GM23338 (cell line): ENCODE data around the gene CAMK1. TPM values are rescaled to one million over a fixed set of nuclear protein-coding genes. Genes with fewer than 3 reads are reported as not detected.

Experiments used
- ATAC-seq: fragments of 200-7000 bp; cut with Tn5 transposase; 3 replicates; pipeline ENCODE4 v1.9.1; 2020
- DNase-seq: peaks from one replicate; pipeline ENCODE4 v3.0.0-alpha.2; 2015; ENCODE audit warnings: low spot score
- H2AFZ ChIP-seq: fragments of 200-600 bp; sonication (generic); 2 replicates; pipeline ENCODE4 v1.8.0; 2016; ENCODE audit warnings: antibody characterized with exemption, mild to moderate bottlenecking, moderate library complexity
- H3F3A ChIP-seq: fragments of 200-600 bp; sonication (generic); replicated peaks from 2 replicates; pipeline ENCODE4 v1.8.0; 2017; ENCODE audit warnings: antibody characterized with exemption, mixed run types, low read depth
- H3K27ac ChIP-seq: fragments of 200-600 bp; sonication (generic); 2 replicates; pipeline ENCODE4 v1.6.1; 2016; ENCODE audit warnings: low read depth
- H3K27me3 ChIP-seq: fragments of 200-600 bp; sonication (generic); 2 replicates; pipeline ENCODE4 v1.8.0; 2016; ENCODE audit warnings: mild to moderate bottlenecking, mixed run types, moderate library complexity; ENCODE audit not compliant: insufficient read depth
- H3K36me3 ChIP-seq: fragments of 200-600 bp; sonication (generic); 2 replicates; pipeline ENCODE4 v1.8.0; 2016; ENCODE audit warnings: mild to moderate bottlenecking; ENCODE audit not compliant: insufficient read depth
- H3K4me1 ChIP-seq: fragments of 200-600 bp; sonication (generic); 2 replicates; pipeline ENCODE4 v1.8.0; 2016; ENCODE audit warnings: mild to moderate bottlenecking, moderate library complexity; ENCODE audit not compliant: insufficient read depth
- H3K4me2 ChIP-seq: fragments of 200-600 bp; sonication (generic); 2 replicates; pipeline ENCODE4 v1.7.1; 2017; ENCODE audit warnings: mixed run types
- H3K4me3 ChIP-seq: fragments of 200-600 bp; sonication (generic); 2 replicates; pipeline ENCODE4 v1.6.1; 2016; ENCODE audit warnings: mixed run types
- H3K79me2 ChIP-seq: fragments of 200-600 bp; sonication (generic); replicated peaks from 2 replicates; pipeline ENCODE4 v1.8.0; 2017; ENCODE audit warnings: mild to moderate bottlenecking; ENCODE audit not compliant: insufficient read depth
- H3K9me2 ChIP-seq: fragments of 200-600 bp; sonication (generic); 2 replicates; pipeline ENCODE4 v1.8.0; 2017; ENCODE audit not compliant: insufficient read depth
- H4K20me1 ChIP-seq: fragments of 200-600 bp; sonication (generic); replicated peaks from 2 replicates; pipeline ENCODE4 v1.8.0; 2017; ENCODE audit warnings: mild to moderate bottlenecking; ENCODE audit not compliant: insufficient read depth
- H3K27ac Mint-ChIP-seq: 2 replicates; pipeline ENCODE4 v1.8.0; 2020; ENCODE audit warnings: inconsistent platforms, mild to moderate bottlenecking, moderate library complexity, mixed read lengths
- H3K27me3 Mint-ChIP-seq: 3 replicates; pipeline ENCODE4 v1.8.0; 2022; ENCODE audit warnings: low read depth, mild to moderate bottlenecking, moderate library complexity, mixed read lengths, inconsistent platforms; ENCODE audit not compliant: insufficient read depth, poor library complexity
- H3K36me3 Mint-ChIP-seq: 3 replicates; pipeline ENCODE4 v1.8.0; 2021; ENCODE audit warnings: low read depth, mild to moderate bottlenecking, inconsistent platforms, moderate library complexity, mixed read lengths
- H3K4me1 Mint-ChIP-seq: 3 replicates; pipeline ENCODE4 v1.8.0; 2020; ENCODE audit warnings: mild to moderate bottlenecking, inconsistent platforms, mixed read lengths
- H3K4me3 Mint-ChIP-seq: 3 replicates; pipeline ENCODE4 v1.8.0; 2021; ENCODE audit warnings: moderate library complexity, mild to moderate bottlenecking, inconsistent platforms, mixed read lengths
- H3K9me3 Mint-ChIP-seq: 3 replicates; pipeline ENCODE4 v1.8.0; 2020; ENCODE audit warnings: moderate library complexity, mild to moderate bottlenecking, inconsistent platforms, mixed read lengths
- EZH2 ChIP-seq: fragments of 200-600 bp; sonication (generic); IDR thresholded peaks from one replicate; pipeline ENCODE4 v1.8.0; 2017; ENCODE audit warnings: antibody characterized with exemption, mild to moderate bottlenecking, low read depth; ENCODE audit not compliant: unreplicated experiment
- JUNB ChIP-seq: IDR thresholded peaks from one replicate; pipeline ENCODE4 v1.6.1; 2016; ENCODE audit warnings: antibody characterized with exemption; ENCODE audit not compliant: unreplicated experiment
- NANOG ChIP-seq: IDR thresholded peaks from 2 replicates; pipeline ENCODE4 v1.6.1; 2016; ENCODE audit warnings: antibody characterized with exemption, borderline replicate concordance
- ZNF114 ChIP-seq: fragments of 250-450 bp; sonication (Bioruptor Pico); IDR thresholded peaks from 2 replicates; pipeline ENCODE4 v1.5.0; 2020; ENCODE audit warnings: mild to moderate bottlenecking, moderate library complexity
- ZNF331 ChIP-seq: fragments of 250-450 bp; sonication (Bioruptor Pico); IDR thresholded peaks from 2 replicates; pipeline ENCODE4 v1.5.0; 2020; ENCODE audit warnings: low read depth, mild to moderate bottlenecking, moderate library complexity
- polyA plus RNA-seq: library from polyadenylated mRNA; unstranded; fragments of >200 nt; fragmentation: Nextera tagmentation; extraction: Ambion mirVana; gene quantifications from 2 replicates; pipeline ENCODE4 v1.2.1, GENCODE V29; 2016
- total RNA-seq: library from RNA; depleted of rRNA; stranded (reverse); fragments of >200 nt; shearing (Covaris generic); gene quantifications from 2 replicates; pipeline ENCODE4 v1.2.3, GENCODE V29; 2014
- TF ChIP-seq, protein P1 (sequence below): fragments of 250-450 bp; sonication (Bioruptor Pico); IDR thresholded peaks from 2 replicates; pipeline ENCODE4 v1.5.0; 2020; ENCODE audit warnings: mild to moderate bottlenecking, moderate library complexity
- TF ChIP-seq, protein P2 (sequence below), 2 experiments: fragments of 200-600 bp in 1 of 2; sonication (generic) in 1 of 2; conservative IDR thresholded peaks; 2 replicates each; pipeline versions ENCODE4 v1.5.1 to v1.6.1; 2016 to 2017; ENCODE audit warnings: antibody characterized with exemption in 2 of 2, low read depth in 2 of 2, mild to moderate bottlenecking in 2 of 2, moderate library complexity in 1 of 2
- TF ChIP-seq, protein P3 (sequence below): IDR thresholded peaks from one replicate; pipeline ENCODE4 v1.6.1; 2018; ENCODE audit warnings: antibody characterized with exemption; ENCODE audit not compliant: unreplicated experiment

CAMK1 gene
- total and polyA plus RNA-seq, 2 experiments from 2014 or later = 4.4 TPM

DNA sequence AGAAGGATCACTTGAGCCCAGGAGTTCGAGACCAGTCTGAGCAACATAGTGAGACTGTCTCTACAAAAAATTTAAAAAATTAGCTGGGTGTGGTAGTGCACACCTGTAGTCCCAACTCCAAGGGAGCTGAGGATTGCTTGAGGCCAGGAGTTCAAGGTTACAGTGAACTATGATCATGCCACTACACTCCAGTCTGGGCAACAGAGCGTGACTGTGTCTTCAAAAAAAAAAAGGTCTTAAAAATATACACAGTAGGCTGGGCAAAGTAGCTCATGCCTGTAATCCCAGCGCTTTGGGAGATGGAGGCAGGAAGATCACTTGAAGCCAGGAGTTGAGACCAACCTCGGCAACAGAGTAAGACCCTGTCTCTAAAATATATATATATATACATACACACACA is 11.2 kb upstream of the CAMK1 start:
- no peaks in the 10 kb centered on the region for H3K4me1 ChIP-seq
- DNase-seq (no peak), ATAC-seq (no peak)
- H3K4me1 Mint-ChIP-seq = no peaks in the 10 kb centered on the region
- no peaks in the 10 kb centered on the region; the same call in 1 of the 2 replicates for H4K20me1 ChIP-seq
- no peaks in the 10 kb centered on the region for H3K9me3 Mint-ChIP-seq
- no peaks in the 10 kb centered on the region for H3K9me2 ChIP-seq
- H3K27ac ChIP-seq = no peak overlapping the region
- H3K79me2 ChIP-seq = no peaks in the 10 kb centered on the region
- peaks cover 14% of the 10 kb centered on the region for H3K27me3 Mint-ChIP-seq
- no peak overlapping the region for H3K4me3 Mint-ChIP-seq
- 0 out of 2 replicates have a peak, but pooled peaks cover 2% of the 10 kb centered on the region for H3F3A ChIP-seq
- H3K27ac Mint-ChIP-seq = no peak overlapping the region
- no peak overlapping the region for H3K4me2 ChIP-seq
- 0 out of 2 replicates have a peak, but pooled peaks cover 2% of the 10 kb centered on the region for H3K27me3 ChIP-seq
- TF ChIP-seq, protein P1, sequence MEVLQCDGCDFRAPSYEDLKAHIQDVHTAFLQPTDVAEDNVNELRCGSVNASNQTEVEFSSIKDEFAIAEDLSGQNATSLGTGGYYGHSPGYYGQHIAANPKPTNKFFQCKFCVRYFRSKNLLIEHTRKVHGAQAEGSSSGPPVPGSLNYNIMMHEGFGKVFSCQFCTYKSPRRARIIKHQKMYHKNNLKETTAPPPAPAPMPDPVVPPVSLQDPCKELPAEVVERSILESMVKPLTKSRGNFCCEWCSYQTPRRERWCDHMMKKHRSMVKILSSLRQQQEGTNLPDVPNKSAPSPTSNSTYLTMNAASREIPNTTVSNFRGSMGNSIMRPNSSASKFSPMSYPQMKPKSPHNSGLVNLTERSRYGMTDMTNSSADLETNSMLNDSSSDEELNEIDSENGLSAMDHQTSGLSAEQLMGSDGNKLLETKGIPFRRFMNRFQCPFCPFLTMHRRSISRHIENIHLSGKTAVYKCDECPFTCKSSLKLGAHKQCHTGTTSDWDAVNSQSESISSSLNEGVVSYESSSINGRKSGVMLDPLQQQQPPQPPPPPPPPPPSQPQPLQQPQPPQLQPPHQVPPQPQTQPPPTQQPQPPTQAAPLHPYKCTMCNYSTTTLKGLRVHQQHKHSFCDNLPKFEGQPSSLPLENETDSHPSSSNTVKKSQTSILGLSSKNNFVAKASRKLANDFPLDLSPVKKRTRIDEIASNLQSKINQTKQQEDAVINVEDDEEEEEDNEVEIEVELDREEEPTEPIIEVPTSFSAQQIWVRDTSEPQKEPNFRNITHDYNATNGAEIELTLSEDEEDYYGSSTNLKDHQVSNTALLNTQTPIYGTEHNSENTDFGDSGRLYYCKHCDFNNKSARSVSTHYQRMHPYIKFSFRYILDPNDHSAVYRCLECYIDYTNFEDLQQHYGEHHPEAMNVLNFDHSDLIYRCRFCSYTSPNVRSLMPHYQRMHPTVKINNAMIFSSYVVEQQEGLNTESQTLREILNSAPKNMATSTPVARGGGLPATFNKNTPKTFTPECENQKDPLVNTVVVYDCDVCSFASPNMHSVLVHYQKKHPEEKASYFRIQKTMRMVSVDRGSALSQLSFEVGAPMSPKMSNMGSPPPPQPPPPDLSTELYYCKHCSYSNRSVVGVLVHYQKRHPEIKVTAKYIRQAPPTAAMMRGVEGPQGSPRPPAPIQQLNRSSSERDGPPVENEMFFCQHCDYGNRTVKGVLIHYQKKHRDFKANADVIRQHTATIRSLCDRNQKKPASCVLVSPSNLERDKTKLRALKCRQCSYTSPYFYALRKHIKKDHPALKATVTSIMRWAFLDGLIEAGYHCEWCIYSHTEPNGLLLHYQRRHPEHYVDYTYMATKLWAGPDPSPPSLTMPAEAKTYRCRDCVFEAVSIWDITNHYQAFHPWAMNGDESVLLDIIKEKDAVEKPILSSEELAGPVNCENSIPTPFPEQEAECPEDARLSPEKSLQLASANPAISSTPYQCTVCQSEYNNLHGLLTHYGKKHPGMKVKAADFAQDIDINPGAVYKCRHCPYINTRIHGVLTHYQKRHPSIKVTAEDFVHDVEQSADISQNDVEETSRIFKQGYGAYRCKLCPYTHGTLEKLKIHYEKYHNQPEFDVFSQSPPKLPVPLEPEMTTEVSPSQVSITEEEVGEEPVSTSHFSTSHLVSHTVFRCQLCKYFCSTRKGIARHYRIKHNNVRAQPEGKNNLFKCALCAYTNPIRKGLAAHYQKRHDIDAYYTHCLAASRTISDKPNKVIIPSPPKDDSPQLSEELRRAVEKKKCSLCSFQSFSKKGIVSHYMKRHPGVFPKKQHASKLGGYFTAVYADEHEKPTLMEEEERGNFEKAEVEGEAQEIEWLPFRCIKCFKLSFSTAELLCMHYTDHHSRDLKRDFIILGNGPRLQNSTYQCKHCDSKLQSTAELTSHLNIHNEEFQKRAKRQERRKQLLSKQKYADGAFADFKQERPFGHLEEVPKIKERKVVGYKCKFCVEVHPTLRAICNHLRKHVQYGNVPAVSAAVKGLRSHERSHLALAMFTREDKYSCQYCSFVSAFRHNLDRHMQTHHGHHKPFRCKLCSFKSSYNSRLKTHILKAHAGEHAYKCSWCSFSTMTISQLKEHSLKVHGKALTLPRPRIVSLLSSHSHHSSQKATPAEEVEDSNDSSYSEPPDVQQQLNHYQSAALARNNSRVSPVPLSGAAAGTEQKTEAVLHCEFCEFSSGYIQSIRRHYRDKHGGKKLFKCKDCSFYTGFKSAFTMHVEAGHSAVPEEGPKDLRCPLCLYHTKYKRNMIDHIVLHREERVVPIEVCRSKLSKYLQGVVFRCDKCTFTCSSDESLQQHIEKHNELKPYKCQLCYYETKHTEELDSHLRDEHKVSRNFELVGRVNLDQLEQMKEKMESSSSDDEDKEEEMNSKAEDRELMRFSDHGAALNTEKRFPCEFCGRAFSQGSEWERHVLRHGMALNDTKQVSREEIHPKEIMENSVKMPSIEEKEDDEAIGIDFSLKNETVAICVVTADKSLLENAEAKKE (CRISPR knock-in tag) = no peak
- TF ChIP-seq JUNB = no peak
- TF ChIP-seq NANOG = no peak
- no peak for TF ChIP-seq ZNF331 (CRISPR knock-in tag)
- TF ChIP-seq, protein P2, sequence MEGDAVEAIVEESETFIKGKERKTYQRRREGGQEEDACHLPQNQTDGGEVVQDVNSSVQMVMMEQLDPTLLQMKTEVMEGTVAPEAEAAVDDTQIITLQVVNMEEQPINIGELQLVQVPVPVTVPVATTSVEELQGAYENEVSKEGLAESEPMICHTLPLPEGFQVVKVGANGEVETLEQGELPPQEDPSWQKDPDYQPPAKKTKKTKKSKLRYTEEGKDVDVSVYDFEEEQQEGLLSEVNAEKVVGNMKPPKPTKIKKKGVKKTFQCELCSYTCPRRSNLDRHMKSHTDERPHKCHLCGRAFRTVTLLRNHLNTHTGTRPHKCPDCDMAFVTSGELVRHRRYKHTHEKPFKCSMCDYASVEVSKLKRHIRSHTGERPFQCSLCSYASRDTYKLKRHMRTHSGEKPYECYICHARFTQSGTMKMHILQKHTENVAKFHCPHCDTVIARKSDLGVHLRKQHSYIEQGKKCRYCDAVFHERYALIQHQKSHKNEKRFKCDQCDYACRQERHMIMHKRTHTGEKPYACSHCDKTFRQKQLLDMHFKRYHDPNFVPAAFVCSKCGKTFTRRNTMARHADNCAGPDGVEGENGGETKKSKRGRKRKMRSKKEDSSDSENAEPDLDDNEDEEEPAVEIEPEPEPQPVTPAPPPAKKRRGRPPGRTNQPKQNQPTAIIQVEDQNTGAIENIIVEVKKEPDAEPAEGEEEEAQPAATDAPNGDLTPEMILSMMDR (conservative IDR thresholded peaks at IDR 0.05; ENCODE audit: low read depth in 2 of 2) = no peak
- TF ChIP-seq ZNF114 = no peak
- TF ChIP-seq EZH2 = no peak
- TF ChIP-seq, protein P3, sequence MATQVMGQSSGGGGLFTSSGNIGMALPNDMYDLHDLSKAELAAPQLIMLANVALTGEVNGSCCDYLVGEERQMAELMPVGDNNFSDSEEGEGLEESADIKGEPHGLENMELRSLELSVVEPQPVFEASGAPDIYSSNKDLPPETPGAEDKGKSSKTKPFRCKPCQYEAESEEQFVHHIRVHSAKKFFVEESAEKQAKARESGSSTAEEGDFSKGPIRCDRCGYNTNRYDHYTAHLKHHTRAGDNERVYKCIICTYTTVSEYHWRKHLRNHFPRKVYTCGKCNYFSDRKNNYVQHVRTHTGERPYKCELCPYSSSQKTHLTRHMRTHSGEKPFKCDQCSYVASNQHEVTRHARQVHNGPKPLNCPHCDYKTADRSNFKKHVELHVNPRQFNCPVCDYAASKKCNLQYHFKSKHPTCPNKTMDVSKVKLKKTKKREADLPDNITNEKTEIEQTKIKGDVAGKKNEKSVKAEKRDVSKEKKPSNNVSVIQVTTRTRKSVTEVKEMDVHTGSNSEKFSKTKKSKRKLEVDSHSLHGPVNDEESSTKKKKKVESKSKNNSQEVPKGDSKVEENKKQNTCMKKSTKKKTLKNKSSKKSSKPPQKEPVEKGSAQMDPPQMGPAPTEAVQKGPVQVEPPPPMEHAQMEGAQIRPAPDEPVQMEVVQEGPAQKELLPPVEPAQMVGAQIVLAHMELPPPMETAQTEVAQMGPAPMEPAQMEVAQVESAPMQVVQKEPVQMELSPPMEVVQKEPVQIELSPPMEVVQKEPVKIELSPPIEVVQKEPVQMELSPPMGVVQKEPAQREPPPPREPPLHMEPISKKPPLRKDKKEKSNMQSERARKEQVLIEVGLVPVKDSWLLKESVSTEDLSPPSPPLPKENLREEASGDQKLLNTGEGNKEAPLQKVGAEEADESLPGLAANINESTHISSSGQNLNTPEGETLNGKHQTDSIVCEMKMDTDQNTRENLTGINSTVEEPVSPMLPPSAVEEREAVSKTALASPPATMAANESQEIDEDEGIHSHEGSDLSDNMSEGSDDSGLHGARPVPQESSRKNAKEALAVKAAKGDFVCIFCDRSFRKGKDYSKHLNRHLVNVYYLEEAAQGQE = no peak
- no peak overlapping the region for H2AFZ ChIP-seq
- peaks cover 43% of the 10 kb centered on the region for H3K36me3 Mint-ChIP-seq
- H3K4me3 ChIP-seq = no peak overlapping the region
- 0 out of 2 replicates have a peak, but pooled peaks cover 6% of the 10 kb centered on the region for H3K36me3 ChIP-seq
